ENCODE measurements around the gene VWC2. TPM values are rescaled to one million over a fixed set of nuclear protein-coding genes. Genes with fewer than 3 reads are reported as not detected.

VWC2 gene
- not detected for total RNA-seq

DNA sequence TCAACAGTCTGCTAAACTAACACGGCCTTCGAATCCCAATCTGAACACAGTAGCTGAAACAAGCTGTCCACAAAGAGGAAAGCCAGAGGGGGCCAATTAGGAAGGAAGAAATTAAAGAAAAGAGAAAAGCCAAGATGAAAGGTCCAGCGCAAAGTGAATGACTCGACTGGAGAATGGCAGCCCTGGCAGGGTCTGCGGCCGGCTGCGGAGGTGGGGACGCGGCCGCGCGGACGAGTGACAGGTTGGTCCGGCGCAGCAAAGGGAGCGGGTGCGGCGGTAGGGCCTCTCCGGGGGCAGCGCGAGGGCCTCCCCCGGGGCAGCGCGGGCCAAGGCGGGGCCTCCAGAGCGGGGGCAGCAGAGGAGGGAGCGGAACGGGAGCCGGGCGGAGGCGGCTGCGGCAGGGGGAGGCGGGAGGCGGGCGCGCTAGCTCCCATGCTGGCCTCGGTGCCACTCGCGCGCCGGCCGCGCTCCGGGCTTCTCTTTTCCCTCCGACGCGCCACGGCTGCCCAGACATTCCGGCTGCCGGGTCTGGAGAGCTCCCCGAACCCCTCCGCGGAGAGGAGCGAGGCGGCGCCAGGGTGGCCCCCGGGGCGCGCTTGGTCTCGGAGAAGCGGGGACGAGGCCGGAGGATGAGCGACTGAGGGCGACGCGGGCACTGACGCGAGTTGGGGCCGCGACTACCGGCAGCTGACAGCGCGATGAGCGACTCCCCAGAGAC is at the start of gene VWC2:
TSS of gene VWC2 (plus strand) at position 421 of the 718 bp plus-strand sequence. CDS start 1,798 bp downstream, outside the sequence.
- DNase-seq (ENCODE audit: low spot score) (no peak), ATAC-seq (no peak)
- Mint-ChIP-seq H3K9me3 (no peaks in the 10 kb centered on the region), H3K27me3 (peaks cover 36% of the 10 kb centered on the region in 2 donors), H3K4me3 (peak within 1 kb of the TSS; percentile 13), H3K4me1 (ENCODE audit: low read depth in 2 of 2) (peaks cover 4 to 5% of the 10 kb centered on the region in 2 donors), H3K27ac (no peak within 1 kb of the TSS), H3K36me3 (peaks cover 7% of the 10 kb centered on the region)

DNA sequence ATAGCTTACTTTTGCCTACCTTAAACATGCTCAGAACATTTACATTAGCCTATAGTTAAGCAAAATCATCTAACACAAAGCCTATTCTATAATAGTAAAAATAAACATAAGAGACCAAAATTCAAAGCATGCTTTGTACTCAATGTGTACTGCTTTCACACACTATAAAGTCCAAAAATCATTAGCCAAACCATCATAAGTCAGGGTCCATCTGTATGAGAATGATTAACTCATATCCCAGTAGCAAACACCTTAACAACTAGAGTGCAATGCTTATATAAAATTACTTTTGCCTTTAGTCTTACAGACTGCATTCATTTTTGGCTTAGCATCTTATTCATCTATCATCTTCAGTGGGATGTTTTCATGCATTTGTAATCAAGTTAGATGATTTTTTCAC is 49.4 kb upstream of the VWC2 start:
- peaks cover 5% of the 10 kb centered on the region for H3K9me3 Mint-ChIP-seq
- H3K27ac Mint-ChIP-seq = no peak overlapping the region
- no peaks in the 10 kb centered on the region for H3K27me3 Mint-ChIP-seq
- H3K4me3 Mint-ChIP-seq = no peak overlapping the region
- H3K36me3 Mint-ChIP-seq = no peaks in the 10 kb centered on the region
- no peak for DNase-seq (ENCODE audit: low spot score)
- no peaks in the 10 kb centered on the region for H3K4me1 Mint-ChIP-seq (ENCODE audit: low read depth in 2 of 2)
- ATAC-seq = no peak

DNA sequence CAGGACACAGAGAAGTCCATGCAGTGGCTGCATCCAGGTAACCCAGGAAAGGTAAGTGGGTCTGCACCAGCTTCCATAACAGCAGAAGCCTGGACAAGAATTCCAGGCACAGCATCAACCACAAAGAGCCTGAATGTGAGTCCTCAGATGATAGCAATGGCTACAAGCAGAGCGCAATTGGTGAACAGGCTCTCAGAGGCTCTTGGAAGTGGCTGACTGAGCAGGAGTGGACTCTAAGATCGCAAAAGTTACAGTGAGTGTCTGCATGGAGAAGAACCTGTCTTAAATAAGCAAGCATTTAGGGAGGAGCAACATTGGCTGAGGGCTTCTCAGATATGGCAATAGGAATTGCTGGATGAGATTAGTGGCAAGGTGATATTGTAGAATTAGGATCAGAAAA is 41.6 kb upstream of the VWC2 start:
- Mint-ChIP-seq H3K36me3 (no peaks in the 10 kb centered on the region), H3K9me3 (peaks cover 2% of the 10 kb centered on the region), H3K27ac (no peak overlapping the region), H3K4me3 (no peak overlapping the region), H3K27me3 (no peaks in the 10 kb centered on the region), H3K4me1 (ENCODE audit: low read depth in 2 of 2) (no peaks in the 10 kb centered on the region)
- ATAC-seq (no peak), DNase-seq (ENCODE audit: low spot score) (no peak)

DNA sequence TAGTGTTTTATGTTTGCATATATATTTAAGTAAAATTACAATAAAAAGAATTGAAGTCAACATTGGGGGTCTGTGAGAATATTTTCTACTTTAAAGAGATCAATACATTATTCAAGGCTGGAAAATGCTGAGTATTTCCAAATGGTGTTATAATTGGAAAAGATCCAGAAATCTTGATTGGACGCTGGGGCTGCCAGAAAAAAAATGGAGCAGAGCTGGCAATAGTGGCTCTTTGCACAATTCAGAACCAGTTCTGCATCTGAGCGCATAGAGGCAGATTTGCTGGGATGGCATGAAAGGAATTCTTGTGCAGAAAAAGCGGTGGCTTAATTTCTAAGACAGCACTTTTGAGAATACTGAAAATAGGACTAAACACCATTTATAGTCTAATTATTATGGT is 10.8 kb upstream of the VWC2 start:
- Mint-ChIP-seq H3K27me3 (no peaks in the 10 kb centered on the region), H3K9me3 (no peaks in the 10 kb centered on the region), H3K27ac (no peak overlapping the region), H3K36me3 (no peaks in the 10 kb centered on the region), H3K4me1 (ENCODE audit: low read depth in 2 of 2) (no peaks in the 10 kb centered on the region), H3K4me3 (no peak overlapping the region)
- ATAC-seq (no peak), DNase-seq (ENCODE audit: low spot score) (no peak)

DNA sequence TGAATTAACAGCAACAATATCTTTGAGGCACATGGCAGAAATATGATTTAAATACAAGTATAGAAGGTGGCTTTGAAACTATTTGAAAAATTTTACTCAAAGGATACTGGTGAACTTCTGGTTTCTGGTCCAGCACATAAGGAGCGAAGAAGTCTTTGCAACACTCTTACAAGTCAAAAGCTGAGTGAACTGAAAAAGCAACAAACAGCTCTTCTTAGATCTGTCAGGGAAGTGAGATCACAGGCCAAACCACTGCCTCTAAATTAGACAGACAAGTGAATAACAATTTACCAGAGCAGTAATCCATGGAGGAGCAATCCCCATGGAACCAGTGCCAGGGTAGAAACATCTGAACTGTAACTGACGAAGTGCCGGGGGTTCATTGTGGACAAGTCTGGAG is 9.6 kb upstream of the VWC2 start:
- Mint-ChIP-seq H3K36me3 (no peaks in the 10 kb centered on the region), H3K4me3 (no peak overlapping the region), H3K4me1 (ENCODE audit: low read depth in 2 of 2) (no peaks in the 10 kb centered on the region), H3K27me3 (no peaks in the 10 kb centered on the region), H3K27ac (no peak overlapping the region), H3K9me3 (no peaks in the 10 kb centered on the region)
- ATAC-seq = no peak
- DNase-seq (ENCODE audit: low spot score) = no peak

DNA sequence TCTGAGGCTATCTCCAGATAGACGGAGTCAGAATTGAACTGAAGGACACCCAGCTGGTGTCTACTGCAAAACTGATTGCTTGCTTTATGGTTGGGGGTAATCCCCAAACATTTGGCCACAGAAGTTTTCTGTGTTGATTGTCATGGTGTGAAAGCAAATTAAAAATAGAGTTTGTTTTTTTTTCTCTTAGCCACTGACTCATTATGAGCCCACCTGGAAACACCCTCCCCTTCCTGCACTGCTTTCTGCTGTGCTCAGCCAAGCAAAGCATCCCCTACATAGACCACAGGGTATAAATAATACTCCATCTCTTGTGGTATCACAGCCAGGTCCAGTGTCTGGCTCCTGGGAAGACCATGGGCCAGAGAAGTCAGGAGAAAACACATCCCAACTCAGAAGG is 6.5 kb upstream of the VWC2 start:
- no peak for ATAC-seq
- no peak for DNase-seq (ENCODE audit: low spot score)
- Mint-ChIP-seq H3K36me3 (no peaks in the 10 kb centered on the region), H3K4me3 (no peak overlapping the region), H3K9me3 (no peaks in the 10 kb centered on the region), H3K4me1 (ENCODE audit: low read depth in 2 of 2) (no peaks in the 10 kb centered on the region), H3K27me3 (peaks cover 12 to 16% of the 10 kb centered on the region in 2 donors), H3K27ac (no peak overlapping the region)

DNA sequence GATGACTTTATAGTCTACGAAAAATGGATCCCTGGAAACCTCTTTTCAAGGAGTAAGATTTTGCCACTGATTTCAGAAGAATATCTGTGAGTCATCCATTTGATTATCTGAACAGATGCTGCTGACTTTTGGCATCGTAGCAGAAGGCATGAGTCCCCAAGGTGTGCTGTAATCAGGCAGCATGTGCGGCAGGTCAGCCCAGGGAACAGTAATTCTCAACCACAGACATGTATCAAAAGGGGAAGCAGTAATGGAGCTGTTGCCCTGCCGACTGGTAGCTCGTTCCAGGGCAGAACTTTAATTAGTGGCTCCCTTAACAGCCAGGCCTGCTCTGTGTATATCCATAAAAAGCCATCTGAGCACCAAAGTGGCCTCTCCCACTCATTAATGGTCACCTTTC is 5.7 kb upstream of the VWC2 start:
- Mint-ChIP-seq H3K4me3 (no peak overlapping the region), H3K9me3 (no peaks in the 10 kb centered on the region), H3K36me3 (peaks cover 2% of the 10 kb centered on the region)

DNA sequence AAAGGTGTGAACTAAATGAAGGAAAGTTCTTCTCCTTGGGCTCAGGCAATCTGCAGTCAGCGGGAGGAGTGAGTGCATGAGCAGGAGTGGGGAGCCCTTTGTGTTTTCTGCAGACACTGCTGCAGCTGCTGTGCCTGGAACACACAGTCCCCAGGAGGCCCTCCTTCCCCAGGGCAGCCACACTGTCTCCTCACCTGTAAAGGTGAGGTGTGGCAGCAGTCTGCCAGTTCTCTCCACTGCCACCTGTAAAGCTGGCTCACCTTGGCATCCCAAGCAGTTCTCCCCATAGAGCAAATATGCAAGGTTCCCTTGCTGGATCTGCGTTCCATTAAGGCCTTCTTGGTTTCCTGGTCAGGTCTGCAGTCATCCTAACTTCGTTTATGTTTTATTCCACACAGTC is 5.2 kb upstream of the VWC2 start:
- H3K4me3 Mint-ChIP-seq = no peak overlapping the region
- peaks cover 4 to 5% of the 10 kb centered on the region in 2 donors for H3K4me1 Mint-ChIP-seq (ENCODE audit: low read depth in 2 of 2)
- peaks cover 7% of the 10 kb centered on the region for H3K36me3 Mint-ChIP-seq
- peaks cover 21 to 29% of the 10 kb centered on the region in 2 donors for H3K27me3 Mint-ChIP-seq
- no peak overlapping the region for H3K27ac Mint-ChIP-seq
- no peak for ATAC-seq
- H3K9me3 Mint-ChIP-seq = no peaks in the 10 kb centered on the region
- no peak for DNase-seq (ENCODE audit: low spot score)

More for the DNA sequence above, 5.7 kb upstream of the VWC2 start:
- Mint-ChIP-seq H3K4me1 (ENCODE audit: low read depth in 2 of 2) (peaks cover 0 to under 1% of the 10 kb centered on the region in 2 donors), H3K27me3 (peaks cover 16 to 23% of the 10 kb centered on the region in 2 donors), H3K27ac (no peak overlapping the region)
- ATAC-seq (no peak), DNase-seq (ENCODE audit: low spot score) (no peak)

DNA sequence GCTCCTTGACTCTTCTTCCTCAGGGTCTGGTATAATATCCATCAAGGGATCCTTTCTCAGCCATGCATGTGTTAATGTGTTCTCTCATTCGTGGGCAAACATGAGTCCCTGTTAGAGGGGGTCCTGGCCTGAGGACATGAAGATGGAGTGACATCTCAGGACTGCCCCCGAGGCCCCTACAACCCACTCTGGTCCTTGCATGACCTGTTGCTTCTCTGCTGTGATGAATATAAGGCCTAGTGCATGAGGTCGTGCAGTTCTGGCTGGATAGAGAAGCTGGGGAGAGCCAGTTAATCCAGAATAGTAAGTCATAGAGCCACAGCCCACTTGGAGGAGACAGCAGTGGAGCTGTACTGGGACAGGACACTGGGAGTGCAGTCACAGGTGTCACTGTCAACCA is 4.6 kb upstream of the VWC2 start:
- Mint-ChIP-seq H3K27ac (no peak overlapping the region), H3K4me3 (no peak overlapping the region), H3K27me3 (peaks cover 21 to 30% of the 10 kb centered on the region in 2 donors), H3K36me3 (peaks cover 7% of the 10 kb centered on the region), H3K9me3 (no peaks in the 10 kb centered on the region), H3K4me1 (ENCODE audit: low read depth in 2 of 2) (peaks cover 4 to 5% of the 10 kb centered on the region in 2 donors)
- DNase-seq (ENCODE audit: low spot score) (no peak), ATAC-seq (no peak)

DNA sequence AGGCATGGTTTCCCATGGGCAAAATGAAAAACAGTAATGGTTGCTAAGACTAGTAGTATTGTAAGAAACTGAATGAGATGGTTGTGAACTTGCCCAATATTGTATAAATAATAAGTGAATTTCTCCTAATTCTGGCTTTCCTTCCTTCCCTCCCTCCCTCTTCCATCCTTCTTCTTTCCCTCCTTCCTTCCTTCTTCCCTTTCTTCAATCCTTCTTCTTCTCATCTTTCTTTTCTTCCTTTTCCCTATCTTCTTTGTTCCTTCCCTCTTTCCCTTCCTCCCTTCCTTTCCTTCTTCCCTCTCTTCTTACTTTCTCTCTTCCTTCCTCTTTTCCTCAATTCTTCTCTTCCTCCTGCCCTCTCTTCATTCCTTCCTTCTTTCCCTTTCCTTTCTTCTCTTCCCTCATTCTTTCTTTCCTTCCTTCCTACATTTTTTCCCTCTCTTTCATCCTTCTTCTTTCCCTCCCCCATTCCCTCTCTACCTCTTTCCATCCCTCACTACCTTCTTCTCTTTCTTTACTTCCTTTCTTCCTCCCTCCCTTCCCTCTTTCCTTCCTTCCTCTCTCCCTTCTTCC is 4.1 kb upstream of the VWC2 start:
- peaks cover 4 to 5% of the 10 kb centered on the region in 2 donors for H3K4me1 Mint-ChIP-seq (ENCODE audit: low read depth in 2 of 2)
- H3K36me3 Mint-ChIP-seq = peaks cover 7% of the 10 kb centered on the region
- DNase-seq (ENCODE audit: low spot score) (no peak), ATAC-seq (no peak)
- H3K27ac Mint-ChIP-seq = no peak overlapping the region
- H3K9me3 Mint-ChIP-seq = no peaks in the 10 kb centered on the region
- no peak overlapping the region for H3K4me3 Mint-ChIP-seq
- peaks cover 21 to 30% of the 10 kb centered on the region in 2 donors for H3K27me3 Mint-ChIP-seq

DNA sequence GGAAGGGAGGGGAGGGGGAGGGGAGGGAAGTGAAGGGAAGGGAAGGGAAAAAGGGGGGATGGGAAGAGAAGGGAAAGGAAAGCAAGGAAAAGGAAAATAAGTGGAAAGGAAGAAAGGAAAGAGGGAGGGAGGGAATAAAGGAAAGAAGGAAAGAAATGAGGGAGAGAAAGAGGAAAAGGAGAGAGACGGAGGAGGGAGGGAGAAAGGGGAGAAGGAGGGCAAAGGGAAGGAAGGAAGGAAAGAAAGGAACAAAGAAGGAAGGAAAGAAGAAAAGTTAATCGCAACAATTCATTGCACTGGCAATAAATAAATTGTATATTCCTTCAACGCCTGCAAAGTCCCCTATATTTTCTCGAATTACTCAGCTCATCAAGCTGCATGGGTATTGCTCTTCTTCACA is 2.6 kb upstream of the VWC2 start:
- ATAC-seq = no peak
- H3K4me1 Mint-ChIP-seq (ENCODE audit: low read depth in 2 of 2) = peaks cover 4 to 5% of the 10 kb centered on the region in 2 donors
- H3K27ac Mint-ChIP-seq = no peak overlapping the region
- peaks cover 7% of the 10 kb centered on the region for H3K36me3 Mint-ChIP-seq
- H3K9me3 Mint-ChIP-seq = no peaks in the 10 kb centered on the region
- H3K4me3 Mint-ChIP-seq = no peak overlapping the region
- peaks cover 26 to 36% of the 10 kb centered on the region in 2 donors for H3K27me3 Mint-ChIP-seq
- no peak for DNase-seq (ENCODE audit: low spot score)

DNA sequence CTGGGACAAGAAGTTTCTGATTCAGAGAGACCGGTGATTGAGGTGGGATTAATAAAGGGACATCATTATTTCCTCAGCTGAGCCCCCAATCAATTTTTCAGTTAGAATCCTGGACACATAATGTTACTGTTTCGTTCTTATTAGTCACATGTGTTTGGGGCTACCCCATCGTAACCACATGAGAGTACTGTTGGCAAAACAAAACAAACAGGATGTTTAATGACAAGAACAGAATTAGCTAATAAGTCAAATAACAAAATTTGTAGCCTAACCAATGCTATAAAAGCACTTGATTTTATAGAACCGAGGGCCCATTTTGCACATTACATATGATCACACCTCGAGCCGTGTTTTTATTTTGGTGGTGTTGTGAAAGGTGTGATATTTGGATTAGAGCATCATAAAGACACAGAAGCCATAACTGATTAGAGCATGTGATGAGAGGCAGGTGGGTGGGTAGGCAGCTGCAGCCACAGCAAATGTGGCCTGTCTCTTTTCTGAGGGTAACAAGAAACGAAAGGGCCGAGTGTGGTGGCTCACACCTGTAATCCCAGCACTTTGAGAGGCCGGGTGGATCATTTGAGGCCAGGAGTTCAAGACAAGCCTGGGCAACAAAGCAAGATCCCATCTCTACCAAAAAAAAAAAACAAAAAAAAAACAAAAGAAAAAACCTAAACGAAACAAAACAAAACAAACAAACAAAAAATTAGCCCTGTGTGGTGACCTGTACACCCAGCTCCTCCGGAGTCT is 1.8 kb upstream of the VWC2 start:
- Mint-ChIP-seq H3K36me3 (peaks cover 7% of the 10 kb centered on the region), H3K4me1 (ENCODE audit: low read depth in 2 of 2) (peaks cover 4 to 5% of the 10 kb centered on the region in 2 donors), H3K27ac (no peak overlapping the region), H3K4me3 (no peak overlapping the region), H3K27me3 (peaks cover 30 to 36% of the 10 kb centered on the region in 2 donors), H3K9me3 (no peaks in the 10 kb centered on the region)
- no peak for DNase-seq (ENCODE audit: low spot score)
- ATAC-seq = no peak

DNA sequence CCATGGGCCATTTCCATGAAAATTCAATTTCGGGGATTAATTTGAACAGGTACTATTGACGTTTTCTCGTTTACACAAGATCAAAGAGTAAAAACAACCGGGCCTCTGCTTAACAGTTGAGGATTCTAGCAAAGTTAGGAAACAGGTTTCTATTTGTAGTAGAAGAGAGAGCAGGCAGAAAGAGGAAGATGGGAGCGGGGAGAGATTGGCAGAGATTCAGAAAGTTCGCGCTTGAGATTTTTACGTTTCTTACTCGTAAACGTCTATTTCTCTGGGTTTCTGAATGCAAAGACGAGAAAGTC is 571 bp upstream of the VWC2 start:
- no peak for ATAC-seq
- no peaks in the 10 kb centered on the region for H3K9me3 Mint-ChIP-seq
- peaks cover 4 to 5% of the 10 kb centered on the region in 2 donors for H3K4me1 Mint-ChIP-seq (ENCODE audit: low read depth in 2 of 2)
- H3K36me3 Mint-ChIP-seq = peaks cover 7% of the 10 kb centered on the region
- no peak overlapping the region for H3K27ac Mint-ChIP-seq
- H3K27me3 Mint-ChIP-seq = peaks cover 34 to 36% of the 10 kb centered on the region in 2 donors
- DNase-seq (ENCODE audit: low spot score) = no peak
- H3K4me3 Mint-ChIP-seq = peak overlapping the region; percentile 13

DNA sequence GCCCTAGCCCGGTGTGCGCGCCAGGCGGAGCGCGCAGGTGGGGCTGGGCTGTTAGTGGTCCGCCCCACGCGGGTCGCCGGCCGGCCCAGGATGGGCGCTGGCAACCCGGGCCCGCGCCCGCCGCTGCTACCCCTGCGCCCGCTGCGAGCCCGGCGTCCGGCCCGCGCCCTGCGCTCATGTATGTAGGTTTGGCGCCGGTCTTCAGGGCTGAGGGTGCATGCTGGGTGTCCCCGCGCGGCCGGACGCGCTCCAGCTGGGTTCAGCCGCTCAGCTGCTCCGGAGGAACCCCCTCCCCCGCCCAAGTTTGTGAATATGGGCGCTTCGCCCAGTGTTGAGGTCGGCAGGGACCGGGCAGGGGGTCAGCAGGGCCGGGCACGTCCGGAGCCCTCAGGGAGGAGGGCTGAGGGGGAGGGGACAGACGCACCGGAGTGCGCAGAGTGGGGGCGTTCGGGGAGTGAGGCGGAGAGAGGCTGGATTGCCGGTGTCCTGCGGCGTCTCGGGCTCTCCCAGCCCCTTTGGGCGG is 559 bp downstream of the VWC2 start:
- no peak for DNase-seq (ENCODE audit: low spot score)
- Mint-ChIP-seq H3K9me3 (no peaks in the 10 kb centered on the region), H3K27ac (no peak overlapping the region), H3K27me3 (peaks cover 36 to 40% of the 10 kb centered on the region in 2 donors), H3K4me3 (no peak overlapping the region), H3K36me3 (peaks cover 7% of the 10 kb centered on the region), H3K4me1 (ENCODE audit: low read depth in 2 of 2) (peaks cover 4 to 5% of the 10 kb centered on the region in 2 donors)
- ATAC-seq = peak; percentile 40 to 43

All from natural killer cell treated with Interleukin-12 subunit alpha and Interleukin-12 subunit beta and Interleukin-15 and Interleukin-18, amount 100 ng/mL, for 72 hours (primary cell).